DND-41 (cell line): ENCODE results near the gene GRIFIN.

Experiments
- ATAC-seq: fragments of 200-7000 bp; cut with Tn5 transposase; 3 replicates; pipeline ENCODE4 v1.9.1; 2021; ENCODE audit warnings: low read depth; ENCODE audit not compliant: insufficient read depth
- DNase-seq: peaks from one replicate; pipeline ENCODE4 v3.0.0-alpha.2; 2020
- H2AFZ ChIP-seq: 2 replicates; pipeline ENCODE4 v1.6.0; 2012; ENCODE audit warnings: low read depth, low read length
- H3K27ac ChIP-seq: 2 replicates; pipeline ENCODE4 v1.5.1; 2012; ENCODE audit warnings: low read length, inconsistent platforms
- H3K27me3 ChIP-seq: fragments of 200-600 bp; sonication (generic); 2 replicates; pipeline ENCODE4 v1.6.0; 2012; ENCODE audit warnings: low read length, mild to moderate bottlenecking, inconsistent platforms; ENCODE audit not compliant: insufficient read depth, poor library complexity
- H3K36me3 ChIP-seq: 2 replicates; pipeline ENCODE4 v1.5.1; 2012; ENCODE audit warnings: low read length, inconsistent platforms; ENCODE audit not compliant: insufficient read depth
- H3K4me1 ChIP-seq: 2 replicates; pipeline ENCODE4 v1.5.1; 2012; ENCODE audit warnings: mild to moderate bottlenecking, low read length; ENCODE audit not compliant: insufficient read depth
- H3K4me2 ChIP-seq: 2 replicates; pipeline ENCODE4 v1.6.0; 2012; ENCODE audit warnings: mild to moderate bottlenecking, moderate library complexity, low read length, inconsistent platforms; ENCODE audit not compliant: insufficient read depth
- H3K4me3 ChIP-seq, 2 experiments: fragments of 200-600 bp in 1 of 2; shearing (Covaris generic) in 1 of 2; 2 replicates each; pipeline ENCODE4 v1.5.1; 2012 to 2016; ENCODE audit warnings: inconsistent platforms in 2 of 2, low read length in 2 of 2, mild to moderate bottlenecking in 2 of 2, low read depth in 1 of 2, moderate library complexity in 1 of 2
- H3K79me2 ChIP-seq: 2 replicates; pipeline ENCODE4 v1.6.0; 2012; ENCODE audit warnings: low read length, inconsistent platforms; ENCODE audit not compliant: insufficient read depth
- H3K9ac ChIP-seq: 2 replicates; pipeline ENCODE4 v1.6.0; 2012; ENCODE audit warnings: low read depth, mild to moderate bottlenecking, inconsistent platforms, low read length, moderate library complexity
- H3K9me3 ChIP-seq: 2 replicates; pipeline ENCODE4 v1.5.1; 2012; ENCODE audit warnings: low read length, moderate library complexity, mild to moderate bottlenecking, inconsistent platforms; ENCODE audit not compliant: insufficient read depth, severe bottlenecking
- H4K20me1 ChIP-seq: 2 replicates; pipeline ENCODE4 v1.6.0; 2012; ENCODE audit warnings: low read length; ENCODE audit not compliant: insufficient read depth
- CTCF ChIP-seq: IDR thresholded peaks from 2 replicates; pipeline ENCODE4 v1.5.1; 2012; ENCODE audit warnings: borderline replicate concordance, low read length, moderate library complexity, mild to moderate bottlenecking; ENCODE audit not compliant: poor library complexity, severe bottlenecking; ENCODE audit errors: extremely low read depth
- EZH2 ChIP-seq: IDR thresholded peaks from 3 replicates; pipeline ENCODE4 v1.6.1; 2012; ENCODE audit warnings: borderline replicate concordance, low read depth, mild to moderate bottlenecking, moderate library complexity, low read length, inconsistent platforms; ENCODE audit not compliant: severe bottlenecking

The GRIFIN gene

GRCh38 chr7:2443491-2443890 is 32.7 kb downstream of the GRIFIN start:
- no peaks in the 10 kb centered on the region for H3K4me1 ChIP-seq
- no peak for DNase-seq
- no peaks in the 10 kb centered on the region for H3K9me3 ChIP-seq
- no peak overlapping the region for H3K9ac ChIP-seq
- no peaks in the 10 kb centered on the region for H3K36me3 ChIP-seq
- H3K27ac ChIP-seq, result no peak overlapping the region
- H4K20me1 ChIP-seq, result no peaks in the 10 kb centered on the region; the same call in 1 of the 2 replicates
- ATAC-seq, result no peak
- H2AFZ ChIP-seq, result no peak overlapping the region
- H3K27me3 ChIP-seq, result no peaks in the 10 kb centered on the region
- H3K4me3 ChIP-seq, result no peak overlapping the region
- TF ChIP-seq EZH2 (no peak), CTCF (no peak)
- no peaks in the 10 kb centered on the region for H3K79me2 ChIP-seq
- H3K4me2 ChIP-seq, result no peak overlapping the region

GRCh38 chr7:2441430-2442058 is 34.7 kb downstream of the GRIFIN start:
- DNase-seq (no peak), ATAC-seq (no peak)
- Histone ChIP-seq H3K9me3 (no peaks in the 10 kb centered on the region), H3K4me3 (no peak overlapping the region), H4K20me1 (peaks cover 4% of the 10 kb centered on the region), H3K4me1 (no peaks in the 10 kb centered on the region), H3K27ac (no peak overlapping the region), H2AFZ (no peak overlapping the region), H3K9ac (no peak overlapping the region), H3K36me3 (peaks cover 5% of the 10 kb centered on the region; the same call in 1 of the 2 replicates), H3K27me3 (no peaks in the 10 kb centered on the region), H3K4me2 (no peak overlapping the region), H3K79me2 (no peaks in the 10 kb centered on the region)
- no peak for TF ChIP-seq EZH2
- TF ChIP-seq CTCF, result no peak

- Histone ChIP-seq H3K9me3 (no peaks in the 10 kb centered on the region), H3K27ac (no peak overlapping the region), H3K4me3 (no peak overlapping the region), H3K4me1 (no peaks in the 10 kb centered on the region), H3K27me3 (no peaks in the 10 kb centered on the region), H3K4me2 (no peak overlapping the region), H3K79me2 (no peaks in the 10 kb centered on the region), H3K9ac (no peak overlapping the region), H4K20me1 (peaks cover 7% of the 10 kb centered on the region), H3K36me3 (peaks cover 8% of the 10 kb centered on the region; the same call in 1 of the 2 replicates), H2AFZ (no peak overlapping the region)
- no peak for TF ChIP-seq EZH2
- TF ChIP-seq CTCF, result no peak
- ATAC-seq, result no peak
- DNase-seq, result no peak
Observed at GRCh38 chr7:2440608-2441245, 35.5 kb downstream of the GRIFIN start.
